GM12892 (cell line): Measurements from ENCODE around the gene RND3.

Experiments used
- POLR2A ChIP-seq: IDR thresholded peaks from 2 replicates; pipeline ENCODE4 v1.6.1; 2011; ENCODE audit warnings: low read depth, low read length, control low read depth
- POLR2AphosphoS5 ChIP-seq: IDR thresholded peaks from 2 replicates; pipeline ENCODE4 v1.6.1; 2011; ENCODE audit warnings: low read depth, low read length, control low read depth
- TAF1 ChIP-seq: IDR thresholded peaks from 2 replicates; pipeline ENCODE4 v1.6.1; 2011; ENCODE audit warnings: low read depth, mild to moderate bottlenecking, control low read depth, low read length, borderline replicate concordance

DNA sequence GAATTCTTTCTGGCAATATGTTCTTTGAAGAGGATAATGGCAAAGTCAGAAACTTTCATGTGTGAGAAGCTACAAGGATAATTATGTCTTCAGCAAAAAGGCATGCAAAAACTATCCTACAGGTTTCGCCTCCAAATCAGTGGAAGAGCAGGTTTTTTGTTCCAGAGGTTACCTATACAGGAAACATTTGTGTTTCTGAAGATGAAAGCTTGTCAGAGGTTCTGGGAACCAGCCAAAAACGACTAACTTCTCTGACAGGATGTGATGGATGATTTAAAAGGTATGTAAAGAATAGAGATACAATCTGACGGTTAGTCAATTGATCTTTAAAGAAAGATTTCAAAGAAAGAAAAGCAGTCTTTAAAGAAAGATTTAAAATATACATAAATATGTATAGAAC lies 37.6 kb downstream of the RND3 start:
- TF ChIP-seq POLR2AphosphoS5: no peak
- TF ChIP-seq POLR2A: no peak
- no peak for TF ChIP-seq TAF1
